ENCODE data around the gene GSTA3.
"Not testable (repeated sequence)": the region's sequence is repeated elsewhere in the genome, so short reads cannot be mapped to it uniquely, and the experiment has no call there.

DNA sequence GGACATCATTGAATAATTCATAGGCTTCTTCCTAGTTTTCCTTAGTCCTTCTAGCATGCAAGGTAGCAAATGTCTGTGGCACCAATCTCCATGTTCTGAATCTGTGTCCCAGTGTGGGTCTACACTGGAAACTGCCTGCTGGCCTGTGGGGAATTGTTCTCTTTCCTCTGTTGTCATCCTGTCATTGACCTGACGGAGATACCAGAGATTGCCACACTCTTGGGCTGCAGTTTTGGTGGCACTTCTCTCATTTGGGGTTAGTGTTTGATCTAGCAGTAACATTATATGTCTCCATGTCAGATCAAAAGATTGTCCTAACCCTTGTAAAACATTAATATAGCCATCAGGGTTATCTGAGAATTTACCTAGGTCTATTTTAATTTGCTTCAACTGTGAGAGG is 9.3 kb upstream of the GSTA3 start:
- not testable (repeated sequence) for TF ChIP-seq EP300 (IDR thresholded peaks at IDR 0.05); POLR2A (IDR thresholded peaks at IDR 0.05; ENCODE audit: low read depth); POLR2AphosphoS5 (IDR thresholded peaks at IDR 0.05)
- TF ChIP-seq, protein P1, sequence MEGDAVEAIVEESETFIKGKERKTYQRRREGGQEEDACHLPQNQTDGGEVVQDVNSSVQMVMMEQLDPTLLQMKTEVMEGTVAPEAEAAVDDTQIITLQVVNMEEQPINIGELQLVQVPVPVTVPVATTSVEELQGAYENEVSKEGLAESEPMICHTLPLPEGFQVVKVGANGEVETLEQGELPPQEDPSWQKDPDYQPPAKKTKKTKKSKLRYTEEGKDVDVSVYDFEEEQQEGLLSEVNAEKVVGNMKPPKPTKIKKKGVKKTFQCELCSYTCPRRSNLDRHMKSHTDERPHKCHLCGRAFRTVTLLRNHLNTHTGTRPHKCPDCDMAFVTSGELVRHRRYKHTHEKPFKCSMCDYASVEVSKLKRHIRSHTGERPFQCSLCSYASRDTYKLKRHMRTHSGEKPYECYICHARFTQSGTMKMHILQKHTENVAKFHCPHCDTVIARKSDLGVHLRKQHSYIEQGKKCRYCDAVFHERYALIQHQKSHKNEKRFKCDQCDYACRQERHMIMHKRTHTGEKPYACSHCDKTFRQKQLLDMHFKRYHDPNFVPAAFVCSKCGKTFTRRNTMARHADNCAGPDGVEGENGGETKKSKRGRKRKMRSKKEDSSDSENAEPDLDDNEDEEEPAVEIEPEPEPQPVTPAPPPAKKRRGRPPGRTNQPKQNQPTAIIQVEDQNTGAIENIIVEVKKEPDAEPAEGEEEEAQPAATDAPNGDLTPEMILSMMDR (IDR thresholded peaks at IDR 0.05) = not testable (repeated sequence)

All from esophagus muscularis mucosa (tissue), 4 donors.